Measurements from ENCODE around the gene KCNJ15. TPM values are rescaled to one million over a fixed set of nuclear protein-coding genes. Genes with fewer than 3 reads are reported as not detected.

Gene KCNJ15
- total RNA-seq, 4 donors from 2014 or later = 0.14 to 0.16 TPM; not detected in 2

GRCh38 chr21:38277501-38278131 lies 20.8 kb downstream of the KCNJ15 start:
- no peak for TF ChIP-seq EP300 (IDR thresholded peaks at IDR 0.05; ENCODE audit: low read depth)
- TF ChIP-seq POLR2AphosphoS5 (IDR thresholded peaks at IDR 0.05) = no peak
- 66 to 84% methylated on average over 7 to 9 of the region's 9 CpGs for WGBS, 2 donors (ENCODE audit: low coverage in 1 of 2)
- no peaks in the 10 kb centered on the region for H3K27me3 ChIP-seq
- intact Hi-C loops (cut with DNase I; ENCODE audit: low total_unique reads) (no loop called here), in situ Hi-C loops (cut with MboI; ENCODE audit: low pct_ligation_motif_present in 1 of 4, low pct_unique_long_range_greater_than_20kb in 1 of 4, low sequenced_read_pairs in 3 of 4) (no loop called here)
- no peaks in the 10 kb centered on the region for H3K36me3 ChIP-seq
- H3K9me3 ChIP-seq = no peaks in the 10 kb centered on the region
- no peak overlapping the region for H3K27ac ChIP-seq
- no peak overlapping the region for H3K4me3 ChIP-seq
- no peak for DNase-seq
- H3K4me1 ChIP-seq = no peaks in the 10 kb centered on the region

GRCh38 chr21:38280454-38280853 lies 23.7 kb downstream of the KCNJ15 start:
- TF ChIP-seq POLR2AphosphoS5 (IDR thresholded peaks at IDR 0.05) = no peak
- TF ChIP-seq CTCF (IDR thresholded peaks at IDR 0.05) = no peak
- TF ChIP-seq EP300 (IDR thresholded peaks at IDR 0.05; ENCODE audit: low read depth) = no peak
- no peak for TF ChIP-seq POLR2A (IDR thresholded peaks at IDR 0.05)
- no peak overlapping the region for H3K27ac ChIP-seq
- H3K9me3 ChIP-seq = no peaks in the 10 kb centered on the region
- H3K27me3 ChIP-seq = no peaks in the 10 kb centered on the region
- 89 to 91% methylated on average over 5 of the region's 5 CpGs for WGBS, 2 donors (ENCODE audit: low coverage in 1 of 2)
- intact Hi-C loops (cut with DNase I; ENCODE audit: low total_unique reads) = no loop called here
- no peaks in the 10 kb centered on the region for H3K36me3 ChIP-seq
- DNase-seq = no peak
- in situ Hi-C loops (cut with MboI; ENCODE audit: low pct_ligation_motif_present in 1 of 4, low pct_unique_long_range_greater_than_20kb in 1 of 4, low sequenced_read_pairs in 3 of 4) = no loop called here
- H3K4me1 ChIP-seq = no peaks in the 10 kb centered on the region
- H3K4me3 ChIP-seq = no peak overlapping the region

GRCh38 chr21:38280867-38281266 lies 24.1 kb downstream of the KCNJ15 start:
- 49 to 88% methylated on average over 2 to 6 of the region's 6 CpGs for WGBS, 2 donors (ENCODE audit: low coverage in 1 of 2)
- no peaks in the 10 kb centered on the region for H3K4me1 ChIP-seq
- H3K27ac ChIP-seq = no peak overlapping the region
- no peak for DNase-seq
- in situ Hi-C loops (cut with MboI; ENCODE audit: low pct_ligation_motif_present in 1 of 4, low pct_unique_long_range_greater_than_20kb in 1 of 4, low sequenced_read_pairs in 3 of 4) = no loop called here
- no peaks in the 10 kb centered on the region for H3K27me3 ChIP-seq
- intact Hi-C loops (cut with DNase I; ENCODE audit: low total_unique reads) = no loop called here
- TF ChIP-seq EP300 (IDR thresholded peaks at IDR 0.05; ENCODE audit: low read depth) (no peak), POLR2AphosphoS5 (IDR thresholded peaks at IDR 0.05) (no peak), CTCF (IDR thresholded peaks at IDR 0.05) (no peak), POLR2A (IDR thresholded peaks at IDR 0.05) (no peak)
- no peak overlapping the region for H3K4me3 ChIP-seq
- H3K9me3 ChIP-seq = no peaks in the 10 kb centered on the region
- H3K36me3 ChIP-seq = no peaks in the 10 kb centered on the region

GRCh38 chr21:38282921-38283320 lies 26.1 kb downstream of the KCNJ15 start:
- Histone ChIP-seq H3K9me3 (no peaks in the 10 kb centered on the region), H3K27ac (no peak overlapping the region), H3K27me3 (no peaks in the 10 kb centered on the region), H3K36me3 (no peaks in the 10 kb centered on the region), H3K4me1 (no peaks in the 10 kb centered on the region), H3K4me3 (no peak overlapping the region)
- WGBS, 2 donors (ENCODE audit: low coverage in 1 of 2) = 91 to 100% methylated on average over 1 to 3 of the region's 3 CpGs
- in situ Hi-C loops (cut with MboI; ENCODE audit: low pct_ligation_motif_present in 1 of 4, low pct_unique_long_range_greater_than_20kb in 1 of 4, low sequenced_read_pairs in 3 of 4) (no loop called here), intact Hi-C loops (cut with DNase I; ENCODE audit: low total_unique reads) (no loop called here)
- TF ChIP-seq EP300 (IDR thresholded peaks at IDR 0.05; ENCODE audit: low read depth) = no peak
- no peak for TF ChIP-seq POLR2A (IDR thresholded peaks at IDR 0.05)
- TF ChIP-seq CTCF (IDR thresholded peaks at IDR 0.05) = no peak
- TF ChIP-seq POLR2AphosphoS5 (IDR thresholded peaks at IDR 0.05) = no peak
- DNase-seq = no peak

- Histone ChIP-seq H3K27me3 (no peaks in the 10 kb centered on the region), H3K4me1 (no peaks in the 10 kb centered on the region), H3K4me3 (no peak overlapping the region), H3K27ac (no peak overlapping the region), H3K9me3 (no peaks in the 10 kb centered on the region), H3K36me3 (no peaks in the 10 kb centered on the region)
- 89 to 100% methylated on average over 3 to 6 of the region's 6 CpGs for WGBS, 2 donors (ENCODE audit: low coverage in 1 of 2)
- intact Hi-C loops (cut with DNase I; ENCODE audit: low total_unique reads) (no loop called here), in situ Hi-C loops (cut with MboI; ENCODE audit: low pct_ligation_motif_present in 1 of 4, low pct_unique_long_range_greater_than_20kb in 1 of 4, low sequenced_read_pairs in 3 of 4) (no loop called here)
- no peak for DNase-seq
- TF ChIP-seq EP300 (IDR thresholded peaks at IDR 0.05; ENCODE audit: low read depth) = no peak
Measured at GRCh38 chr21:38284216-38284615, 27.4 kb downstream of the KCNJ15 start.

Data from transverse colon (tissue), 4 donors.